ENCODE results near the gene EPB41. TPM values are rescaled to one million over a fixed set of nuclear protein-coding genes. Genes with fewer than 3 reads are reported as not detected.
"Not testable (repeated sequence)": the region's sequence is repeated elsewhere in the genome, so short reads cannot be mapped to it uniquely, and the experiment has no call there.

Gene EPB41
- total RNA-seq, 1 donor from 2014 or later, result 35.6 TPM

DNA sequence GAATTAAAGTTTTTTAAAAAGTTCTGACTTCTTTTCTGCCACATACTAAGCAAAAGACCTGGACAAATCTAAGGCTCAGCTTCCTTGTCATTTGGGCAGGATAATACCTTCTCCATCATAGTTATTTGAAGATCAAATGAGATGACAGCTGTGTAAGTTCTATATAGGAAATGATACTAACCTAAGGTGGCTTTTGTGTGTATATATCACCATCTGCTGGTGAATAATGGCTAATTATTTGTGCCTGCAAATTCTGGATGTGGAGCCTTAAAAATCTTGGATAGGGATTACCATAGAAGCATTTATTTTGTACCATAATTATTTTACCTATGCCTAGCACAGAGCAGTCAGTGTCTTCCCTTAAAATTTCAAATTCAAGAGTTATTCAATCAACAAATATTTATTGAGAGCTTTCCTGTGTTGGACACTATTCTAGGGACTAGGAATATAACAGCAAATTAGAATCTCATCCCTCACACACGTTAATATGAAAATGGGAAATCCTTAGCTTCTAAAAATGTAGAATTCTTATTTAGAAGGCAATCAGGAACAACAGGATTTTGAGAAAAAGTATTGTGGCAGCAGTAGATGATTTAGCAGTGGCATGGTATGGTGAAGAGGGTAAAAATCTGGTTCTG is 119.6 kb downstream of the EPB41 start:
- ATAC-seq (peak; percentile 83), DNase-seq (ENCODE audit: low spot score) (no peak)

DNA sequence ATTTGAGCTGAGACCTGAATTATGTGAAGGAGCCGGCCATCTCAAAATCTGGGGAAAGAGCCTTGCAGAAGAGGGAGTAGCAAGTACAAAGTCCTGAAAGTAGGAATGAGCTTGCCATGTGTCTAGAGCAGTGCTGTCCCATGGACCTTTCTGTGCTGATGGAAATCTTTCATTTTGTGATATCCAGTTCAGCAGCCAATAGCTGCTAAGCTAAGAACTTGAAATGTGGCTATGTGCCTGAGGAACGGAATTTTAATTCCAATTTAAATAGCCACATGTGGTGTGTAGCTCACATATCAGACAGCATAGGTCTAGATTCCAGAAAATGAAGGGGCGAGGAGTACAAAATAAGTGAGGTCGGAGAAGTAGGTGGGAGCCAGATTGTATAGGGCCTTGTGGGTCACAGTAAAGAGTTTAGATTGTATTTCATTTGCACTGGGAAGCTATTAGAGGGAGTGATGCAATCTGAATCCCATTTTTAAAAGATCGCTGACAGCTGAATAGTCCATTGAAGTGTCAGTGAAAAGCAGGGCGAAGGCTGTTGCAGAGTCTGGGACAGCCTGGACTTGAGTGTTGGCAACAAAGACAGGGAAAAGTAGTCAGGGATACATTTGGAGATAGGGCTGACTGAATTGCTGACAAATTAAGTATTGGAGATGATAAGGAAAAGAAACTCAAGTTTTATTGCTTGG is 129.1 kb downstream of the EPB41 start:
- ATAC-seq (no peak), DNase-seq (ENCODE audit: low spot score) (no peak)

DNA sequence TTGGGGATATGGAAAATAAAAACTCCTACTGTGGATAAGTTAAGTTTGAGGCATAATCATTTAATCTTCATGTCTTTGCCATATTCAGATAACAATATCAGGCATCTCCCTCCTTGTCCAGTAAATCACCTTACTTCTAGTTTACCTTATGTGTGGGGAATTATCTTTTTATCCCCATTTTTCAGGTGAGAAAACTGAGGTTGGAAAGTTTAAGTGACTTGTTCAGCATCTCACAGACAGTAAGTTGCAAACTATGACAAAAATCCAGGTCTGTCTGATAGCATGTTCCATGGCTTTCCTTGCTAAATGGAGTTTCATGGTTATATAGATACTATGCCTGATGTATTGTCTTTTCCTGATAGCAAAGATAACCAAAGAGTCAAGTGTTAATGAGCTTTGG is 129.6 kb downstream of the EPB41 start:
- ATAC-seq (no peak), DNase-seq (ENCODE audit: low spot score) (no peak)

DNA sequence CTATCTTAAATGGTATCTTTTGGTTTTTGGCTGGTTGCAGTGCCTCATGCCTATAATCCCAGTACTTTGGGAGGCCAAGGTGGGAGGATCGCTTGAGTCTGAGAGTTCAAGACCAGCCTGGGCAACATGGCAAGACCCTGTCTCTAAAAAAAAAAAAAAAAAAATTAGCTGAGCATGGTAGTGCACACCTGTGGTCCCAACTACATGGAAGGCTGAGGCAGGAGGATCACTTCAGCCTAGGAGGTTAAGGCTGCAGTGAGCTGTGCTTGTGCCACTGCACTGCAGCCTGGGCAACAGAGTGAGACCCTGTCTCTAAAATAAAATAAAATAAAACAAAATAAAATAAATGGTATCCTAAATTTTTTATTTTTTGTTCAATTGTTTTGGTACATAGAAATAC is 131.3 kb downstream of the EPB41 start:
- ATAC-seq, result not testable (repeated sequence)

DNA sequence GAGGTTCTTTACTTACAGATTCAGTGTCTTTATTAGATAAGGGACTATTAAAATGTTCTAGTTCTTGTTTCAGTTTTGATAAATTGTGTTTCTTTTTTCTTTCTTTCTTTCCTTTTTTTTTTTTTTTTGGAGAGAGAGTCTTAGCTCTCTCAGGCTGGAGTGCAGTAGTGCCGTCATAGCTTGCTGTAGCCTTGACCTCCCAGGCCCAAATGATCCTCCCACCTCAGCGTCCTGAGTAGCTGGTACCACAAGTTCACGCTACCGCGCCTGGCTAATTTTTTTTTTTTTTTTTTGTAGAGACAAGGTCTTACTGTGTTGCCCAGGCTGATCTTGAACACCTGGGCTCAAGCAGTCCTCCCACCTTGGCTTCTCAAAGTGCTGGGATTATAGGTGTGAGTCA is 132.8 kb downstream of the EPB41 start:
- DNase-seq (ENCODE audit: low spot score) (no peak), ATAC-seq (no peak)

More for the DNA sequence above, 131.3 kb downstream of the EPB41 start:
- not testable (repeated sequence) for DNase-seq (ENCODE audit: low spot score)

DNA sequence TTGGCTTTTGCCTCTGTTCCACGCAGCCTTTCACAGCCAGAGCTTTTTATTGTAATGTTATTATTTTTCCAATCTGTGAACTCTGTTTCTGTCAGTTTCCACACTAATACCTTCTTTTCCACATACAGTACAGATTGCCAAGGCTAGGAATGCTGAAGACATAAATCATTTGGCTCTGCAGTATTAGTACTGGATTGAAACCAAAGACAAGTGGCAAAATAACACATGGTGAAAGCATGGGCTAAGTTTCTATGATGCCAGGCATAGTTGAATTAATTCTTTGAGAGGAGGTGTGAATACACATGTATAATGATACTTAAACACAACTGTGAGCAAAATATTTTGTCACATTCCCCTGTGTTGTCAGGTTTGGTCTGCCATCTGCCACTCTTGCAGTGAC is 135.8 kb downstream of the EPB41 start:
- DNase-seq (ENCODE audit: low spot score), result no peak
- ATAC-seq, result no peak

DNA sequence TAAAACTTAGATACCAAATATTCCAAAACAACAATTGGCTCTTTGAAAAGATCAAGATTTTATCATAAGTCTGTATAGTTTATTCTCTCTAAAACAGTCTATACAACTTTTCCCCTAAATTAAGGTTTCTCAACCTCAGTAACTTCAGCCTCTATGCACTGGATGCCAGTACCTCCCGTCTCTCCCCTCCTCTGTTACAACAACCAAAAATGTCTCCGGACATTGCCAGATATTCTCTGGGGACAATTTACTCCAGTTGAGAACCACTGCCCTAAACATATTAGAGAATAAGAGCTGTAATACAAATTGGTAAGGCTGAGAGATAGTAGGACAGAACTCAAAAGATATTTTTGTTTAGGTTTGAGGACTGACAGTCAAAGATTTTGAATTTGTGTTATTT is 137.7 kb downstream of the EPB41 start:
- DNase-seq (ENCODE audit: low spot score) (no peak), ATAC-seq (no peak)

DNA sequence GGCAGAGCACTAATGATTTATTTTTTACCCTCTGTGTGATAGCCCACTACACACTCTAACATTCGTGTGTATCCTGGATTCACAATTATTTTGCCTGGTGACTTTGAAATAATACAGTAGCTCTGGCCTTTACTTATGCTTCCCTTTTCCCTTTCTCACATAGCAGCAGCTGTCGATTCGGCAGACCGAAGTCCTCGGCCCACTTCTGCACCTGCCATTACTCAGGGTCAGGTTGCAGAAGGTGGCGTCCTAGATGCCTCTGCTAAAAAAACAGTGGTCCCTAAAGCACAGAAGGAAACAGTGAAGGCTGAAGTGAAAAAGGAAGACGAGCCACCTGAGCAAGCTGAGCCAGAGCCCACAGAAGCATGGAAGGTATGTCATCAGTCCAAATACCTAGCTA is 138.6 kb downstream of the EPB41 start:
- ATAC-seq (no peak), DNase-seq (ENCODE audit: low spot score) (no peak)

DNA sequence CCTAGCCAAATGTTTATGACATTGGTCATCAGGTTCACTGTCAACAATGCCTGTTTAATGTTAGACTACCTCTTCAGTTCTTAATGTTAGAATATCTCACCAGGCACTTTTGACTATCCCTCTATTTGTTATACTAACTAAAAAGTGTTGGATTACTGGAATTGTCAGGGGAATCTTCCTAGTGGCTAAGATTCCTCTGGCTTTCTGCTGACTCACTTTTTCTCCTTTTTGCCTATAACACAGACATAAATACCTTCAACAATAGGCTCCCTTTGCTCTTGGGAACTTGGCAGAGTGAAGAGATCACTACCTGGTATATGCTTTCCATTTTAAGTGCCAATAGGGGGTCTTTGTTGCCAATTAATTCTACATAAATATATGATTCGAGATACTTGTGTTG is 140.8 kb downstream of the EPB41 start:
- no peak for ATAC-seq

DNA sequence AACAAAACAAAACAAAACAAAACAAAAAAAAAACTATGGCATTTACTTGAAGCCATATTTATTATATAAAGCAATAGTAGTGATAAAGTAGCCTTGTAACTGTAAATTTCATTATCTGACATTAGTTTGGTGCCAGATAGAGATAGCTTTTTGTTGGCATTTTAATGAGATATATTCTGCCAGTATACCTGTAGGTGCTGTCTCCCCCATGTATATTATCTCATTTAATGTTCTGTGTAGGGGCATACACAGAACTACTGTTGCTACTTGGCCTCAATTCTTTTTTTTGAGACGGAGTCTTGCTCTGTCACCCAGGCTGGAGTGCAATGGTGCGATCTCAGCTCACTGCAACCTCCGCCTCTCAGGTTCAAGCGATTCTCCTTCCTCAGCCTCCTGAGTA is 141.9 kb downstream of the EPB41 start:
- DNase-seq (ENCODE audit: low spot score) (no peak), ATAC-seq (no peak)

More for the DNA sequence above, 140.8 kb downstream of the EPB41 start:
- DNase-seq (ENCODE audit: low spot score), result no peak

DNA sequence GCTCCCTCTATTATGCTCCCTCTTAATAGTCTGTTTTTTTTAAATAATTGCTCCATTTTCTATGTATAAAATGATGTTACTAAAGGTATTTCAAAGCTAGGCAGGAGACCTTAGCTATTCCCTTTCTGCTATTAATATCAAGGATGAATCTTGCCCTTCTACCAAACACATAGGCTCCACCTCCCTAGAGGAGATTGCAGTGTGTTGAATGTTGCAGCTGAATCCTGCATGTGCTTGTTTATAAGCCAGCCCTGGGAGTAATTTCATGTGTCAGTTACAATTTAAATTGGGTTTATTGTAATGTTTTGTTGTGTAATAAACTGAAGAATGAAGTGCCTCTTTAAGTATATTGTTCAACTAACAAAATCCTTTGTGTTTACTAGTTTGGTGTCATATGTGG is 143.3 kb downstream of the EPB41 start:
- DNase-seq (ENCODE audit: low spot score) (no peak), ATAC-seq (no peak)

DNA sequence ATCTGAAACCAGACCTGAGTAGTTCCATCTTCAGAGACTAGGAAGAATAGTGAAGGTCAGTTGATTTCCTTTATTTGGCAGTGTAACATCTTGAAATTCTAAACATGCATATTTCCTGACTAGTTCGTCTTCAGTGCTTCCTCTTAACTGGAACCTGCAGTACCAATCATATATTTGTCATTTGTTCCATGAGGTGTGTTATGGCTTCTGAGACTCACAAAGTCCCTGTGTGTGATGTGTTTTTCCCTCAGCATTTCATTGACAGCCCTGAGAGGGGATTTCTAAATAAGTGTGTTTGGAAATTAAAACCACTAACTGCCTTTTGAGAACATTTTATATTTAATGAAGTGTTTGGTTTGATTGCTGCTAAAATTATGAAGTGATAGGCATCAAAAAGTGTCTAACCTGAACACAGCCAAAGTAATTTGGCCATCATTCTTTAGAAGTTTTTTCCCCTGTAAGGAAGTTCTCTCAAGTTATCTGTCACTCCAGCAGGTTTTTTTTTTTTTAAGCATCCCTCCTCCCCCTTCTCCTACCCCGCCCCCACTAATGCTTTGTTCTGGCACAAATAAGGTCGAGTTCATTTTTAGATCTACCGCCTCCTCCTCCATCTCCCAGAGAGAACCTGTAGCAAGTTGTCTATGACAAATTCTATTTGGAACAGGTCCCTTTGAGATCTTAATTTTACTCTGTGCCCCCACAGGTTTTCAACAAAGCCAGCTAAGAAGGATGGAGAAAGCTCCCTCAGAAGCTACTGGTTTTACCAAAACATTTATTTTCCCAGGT is 148.0 kb downstream of the EPB41 start:
- DNase-seq (ENCODE audit: low spot score) (no peak), ATAC-seq (no peak)

DNA sequence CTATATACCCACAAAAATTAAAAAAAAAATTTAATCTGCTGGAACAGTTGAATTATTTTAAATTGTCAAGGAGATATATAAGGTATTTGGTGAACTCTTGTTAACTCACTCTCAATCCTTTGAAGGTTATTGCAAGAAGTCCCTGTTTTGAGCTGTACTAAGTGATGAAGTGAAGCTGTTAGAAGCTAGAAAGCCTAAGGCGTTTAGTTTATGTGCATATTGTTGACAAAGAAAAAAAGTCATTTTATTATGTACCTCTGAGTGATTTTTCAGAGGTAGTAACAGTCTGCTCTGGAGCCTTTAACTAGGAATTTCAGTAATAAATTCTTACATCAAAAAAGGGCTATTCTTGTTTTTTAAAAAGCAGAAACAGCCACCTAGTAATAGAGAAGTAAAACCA is 149.7 kb downstream of the EPB41 start:
- no peak for DNase-seq (ENCODE audit: low spot score)
- ATAC-seq, result no peak

DNA sequence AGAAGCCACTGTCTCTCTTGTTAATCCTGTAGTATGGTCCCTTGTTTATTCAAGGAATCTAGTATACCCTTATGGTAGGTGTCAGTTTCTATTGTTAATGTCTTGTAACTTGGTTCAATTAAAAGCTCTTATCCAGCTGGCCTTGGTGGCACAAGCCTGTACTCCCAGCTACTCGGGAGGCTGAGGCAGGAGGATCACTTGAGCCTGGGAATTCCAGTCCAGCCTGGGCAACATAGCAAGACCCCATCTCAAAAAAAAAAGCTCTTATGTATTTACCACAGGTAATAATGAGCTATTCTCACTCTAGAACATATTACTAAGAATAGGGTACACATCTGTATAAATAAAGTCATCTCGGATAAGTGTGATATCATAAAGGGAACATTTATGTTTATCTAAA is 162.8 kb downstream of the EPB41 start:
- DNase-seq (ENCODE audit: low spot score), result no peak

DNA sequence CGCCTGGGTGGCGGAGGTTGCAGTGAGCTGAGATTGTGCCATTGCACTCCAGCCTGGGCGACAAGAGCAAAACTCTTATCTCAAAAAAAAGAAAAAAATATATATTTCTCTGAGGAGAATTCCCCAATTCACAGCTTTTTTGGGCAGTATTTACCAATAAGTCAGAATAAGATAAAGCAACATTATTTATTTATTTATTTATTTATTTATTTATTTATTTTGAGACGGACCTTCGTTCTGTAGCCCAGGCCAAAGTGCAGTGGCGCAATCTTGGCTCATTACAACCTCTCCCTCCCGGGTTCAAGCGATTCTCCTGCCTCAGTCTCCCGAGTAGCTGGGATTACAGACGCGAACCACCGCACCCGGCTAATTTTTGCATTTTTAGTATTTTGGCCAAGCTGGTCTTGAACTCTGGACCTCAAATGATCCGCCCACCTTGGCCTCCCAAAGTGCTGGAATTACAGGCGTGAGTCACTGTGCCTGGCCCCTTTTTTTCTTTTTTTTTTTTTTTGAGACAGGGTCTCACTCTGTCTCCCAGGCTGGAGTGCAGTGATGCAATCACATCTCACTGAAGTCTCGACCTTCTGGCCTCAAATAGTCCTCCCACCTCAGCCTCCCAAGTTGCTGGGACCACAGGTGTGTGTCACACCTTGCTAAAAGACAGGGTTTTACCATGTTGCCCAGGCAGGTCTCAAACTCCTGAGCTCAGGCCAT is 165.7 kb downstream of the EPB41 start:
- peak; percentile 13 for ATAC-seq
- not testable (repeated sequence) for DNase-seq (ENCODE audit: low spot score)

More for the DNA sequence above, 162.8 kb downstream of the EPB41 start:
- no peak for ATAC-seq

DNA sequence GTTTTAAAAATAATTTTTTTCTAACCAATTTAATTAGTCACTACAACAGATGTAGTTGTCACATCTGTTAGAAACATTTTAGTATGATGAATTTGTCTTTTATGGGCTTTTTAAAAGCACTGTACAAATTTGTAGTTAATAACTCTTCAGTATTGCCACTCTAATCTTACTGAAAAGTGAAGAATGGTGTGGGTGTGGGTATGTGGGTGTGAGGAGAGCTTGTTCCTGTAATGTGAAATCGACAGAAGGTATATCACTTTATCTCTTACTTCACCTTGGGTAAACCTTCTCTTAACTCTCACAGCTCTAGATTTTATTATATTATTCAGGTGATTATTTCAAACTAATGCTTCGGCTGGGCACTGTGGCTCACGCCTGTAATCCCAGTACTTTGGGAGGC is 166.8 kb downstream of the EPB41 start:
- ATAC-seq (no peak), DNase-seq (ENCODE audit: low spot score) (no peak)

DNA sequence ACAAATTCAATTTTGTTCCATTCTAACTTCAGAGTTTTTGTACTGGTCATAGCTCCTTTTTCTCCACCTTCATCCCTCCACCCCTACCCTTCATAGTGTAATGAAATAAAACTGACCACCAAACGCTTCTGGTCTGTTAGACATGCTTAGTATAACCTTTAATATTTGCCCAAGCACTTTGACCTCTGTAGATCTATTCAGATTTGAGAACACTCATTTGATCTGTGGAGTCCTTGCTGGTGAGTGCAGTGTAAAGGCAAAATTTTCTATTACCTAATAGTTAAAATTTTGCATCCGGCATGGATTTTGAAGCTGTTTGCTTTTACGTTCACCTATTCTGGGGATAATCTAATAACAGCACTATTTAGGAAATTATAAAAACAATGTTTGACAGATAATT is 168.2 kb downstream of the EPB41 start:
- no peak for DNase-seq (ENCODE audit: low spot score)
- ATAC-seq, result peak; percentile 94

DNA sequence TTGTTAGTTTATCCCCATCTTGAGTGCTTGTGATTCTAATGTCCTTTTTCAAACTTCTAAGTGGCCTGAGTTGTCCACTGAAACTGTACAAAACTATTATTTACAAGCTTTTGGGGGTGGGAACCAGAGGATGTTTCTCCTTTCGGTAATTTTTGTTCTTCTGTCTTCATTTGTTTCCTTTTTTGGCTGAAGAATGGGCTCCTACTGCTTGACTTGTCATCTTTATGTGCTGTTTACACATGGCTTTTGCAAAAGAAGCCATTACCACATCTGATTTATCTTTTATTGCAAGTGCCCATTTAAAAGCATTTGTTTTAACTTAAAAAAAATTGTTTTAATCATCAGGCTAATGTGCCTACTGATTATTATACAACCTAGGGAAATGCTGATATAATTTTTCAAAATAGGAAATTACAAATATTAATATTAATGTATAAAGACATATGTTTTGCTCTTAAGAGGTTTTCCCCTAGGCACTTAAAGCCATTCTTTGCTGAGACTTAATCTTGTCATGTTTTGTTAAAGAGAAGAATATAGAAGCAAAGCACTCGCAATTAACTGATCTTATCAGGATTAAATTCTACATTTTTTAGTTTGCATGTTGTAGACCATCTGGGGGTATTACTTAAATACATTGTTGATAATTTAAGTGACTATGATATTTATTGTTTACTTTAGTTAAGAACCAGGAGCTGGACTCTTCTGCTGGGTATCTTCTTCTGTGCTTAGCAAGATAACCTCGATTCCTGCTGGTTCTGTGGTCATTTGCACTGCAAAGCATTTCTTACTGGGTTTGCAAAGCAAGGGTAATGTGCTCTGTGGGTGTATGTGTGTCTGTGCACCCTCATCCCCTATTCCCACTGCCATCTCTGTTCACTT is 169.2 kb downstream of the EPB41 start:
- ATAC-seq (no peak), DNase-seq (ENCODE audit: low spot score) (no peak)

DNA sequence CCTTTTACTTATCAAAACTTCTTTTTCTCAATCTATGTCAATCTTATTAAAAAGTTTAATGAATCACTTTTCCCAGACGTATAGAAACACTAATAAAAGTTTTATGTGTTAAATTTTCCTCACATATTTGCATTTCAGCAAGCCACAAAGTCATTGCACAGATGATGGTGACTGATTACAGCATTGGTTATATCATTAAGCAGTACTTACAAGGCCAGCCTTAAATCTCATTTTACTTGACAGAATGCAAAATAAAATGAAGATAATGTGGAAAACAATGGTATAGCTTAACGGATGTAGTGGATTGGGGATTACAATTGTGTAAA is 169.8 kb downstream of the EPB41 start:
- ATAC-seq (no peak), DNase-seq (ENCODE audit: low spot score) (no peak)

DNA sequence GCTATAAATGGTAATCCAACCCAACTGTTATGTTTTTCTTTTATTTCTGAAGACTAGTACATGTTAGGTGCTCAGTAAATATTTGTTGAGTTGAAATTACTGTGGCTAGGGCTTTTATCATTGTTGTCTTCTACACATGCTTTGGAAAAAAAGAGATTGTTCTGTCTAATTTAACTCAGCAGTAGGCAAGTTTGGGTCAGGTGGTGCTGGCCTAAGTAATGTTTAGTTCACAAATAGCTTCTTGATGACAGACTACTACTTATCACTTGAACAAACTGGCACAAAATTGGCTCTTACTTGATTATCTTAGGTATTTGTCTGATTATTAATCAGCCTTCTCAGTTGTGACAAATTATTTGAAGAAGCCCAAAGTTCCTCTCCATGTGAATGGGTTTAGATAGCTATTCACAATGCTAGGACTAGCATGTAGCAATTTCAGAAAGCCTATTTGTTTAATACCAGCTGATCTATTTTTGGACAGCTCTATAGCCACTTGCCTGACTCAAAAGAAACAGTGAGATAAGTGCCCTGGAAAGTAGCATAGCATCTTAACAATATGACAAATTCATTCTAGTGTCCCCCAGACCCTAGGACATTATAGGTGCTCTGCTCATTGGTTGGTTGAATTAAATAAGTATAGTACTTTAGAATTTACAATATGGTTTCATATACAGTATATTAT is 176.7 kb downstream of the EPB41 start:
- no peak for DNase-seq (ENCODE audit: low spot score)
- ATAC-seq, result peak; percentile 62
